ENCODE measurements around the gene HEXD.

Gene HEXD

DNA sequence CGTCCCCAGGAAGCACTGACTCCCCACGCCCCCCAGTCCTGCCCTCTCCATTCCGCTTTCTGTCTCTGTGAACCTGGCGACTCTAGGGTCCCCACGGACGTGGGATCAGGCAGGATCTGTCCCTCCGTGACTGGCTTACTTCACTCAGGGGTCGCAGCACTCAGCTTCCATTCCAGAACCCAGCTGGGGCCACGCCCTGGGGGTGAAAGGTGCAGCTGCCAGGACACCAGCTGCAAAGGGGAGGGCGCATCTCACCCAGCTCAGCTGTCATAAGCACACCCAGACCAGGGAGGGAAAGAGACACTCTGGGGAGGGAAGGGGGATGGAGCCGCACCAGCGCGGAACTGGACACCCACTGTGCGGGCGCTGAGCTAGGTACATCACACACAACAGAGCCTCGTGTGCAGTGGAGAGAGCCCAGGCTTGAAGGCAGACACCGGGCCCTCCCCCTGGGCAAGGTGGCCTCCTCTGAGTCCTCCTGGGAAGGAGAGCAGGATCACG lies 18.5 kb upstream of the HEXD start:
- Mint-ChIP-seq H3K36me3 (ENCODE audit: low read depth) (peaks cover 25% of the 10 kb centered on the region), H3K4me3 (peak overlapping the region in 1 of 3 experiments; percentile 68), H3K9me3 (no peaks in the 10 kb centered on the region), H3K4me1 (peaks cover 35% of the 10 kb centered on the region), H3K27me3 (ENCODE audit: low read depth) (no peaks in the 10 kb centered on the region), H3K27ac (peak overlapping the region; percentile 75 to 90 (median 89))
- TF ChIP-seq, protein P1, sequence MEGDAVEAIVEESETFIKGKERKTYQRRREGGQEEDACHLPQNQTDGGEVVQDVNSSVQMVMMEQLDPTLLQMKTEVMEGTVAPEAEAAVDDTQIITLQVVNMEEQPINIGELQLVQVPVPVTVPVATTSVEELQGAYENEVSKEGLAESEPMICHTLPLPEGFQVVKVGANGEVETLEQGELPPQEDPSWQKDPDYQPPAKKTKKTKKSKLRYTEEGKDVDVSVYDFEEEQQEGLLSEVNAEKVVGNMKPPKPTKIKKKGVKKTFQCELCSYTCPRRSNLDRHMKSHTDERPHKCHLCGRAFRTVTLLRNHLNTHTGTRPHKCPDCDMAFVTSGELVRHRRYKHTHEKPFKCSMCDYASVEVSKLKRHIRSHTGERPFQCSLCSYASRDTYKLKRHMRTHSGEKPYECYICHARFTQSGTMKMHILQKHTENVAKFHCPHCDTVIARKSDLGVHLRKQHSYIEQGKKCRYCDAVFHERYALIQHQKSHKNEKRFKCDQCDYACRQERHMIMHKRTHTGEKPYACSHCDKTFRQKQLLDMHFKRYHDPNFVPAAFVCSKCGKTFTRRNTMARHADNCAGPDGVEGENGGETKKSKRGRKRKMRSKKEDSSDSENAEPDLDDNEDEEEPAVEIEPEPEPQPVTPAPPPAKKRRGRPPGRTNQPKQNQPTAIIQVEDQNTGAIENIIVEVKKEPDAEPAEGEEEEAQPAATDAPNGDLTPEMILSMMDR (IDR thresholded peaks at IDR 0.05; ENCODE audit: unreplicated experiment in 3 of 3) = no peak

GRCh38 chr17:82400206-82400605 lies 17.9 kb upstream of the HEXD start:
- Mint-ChIP-seq H3K9me3 (no peaks in the 10 kb centered on the region), H3K4me1 (peaks cover 35% of the 10 kb centered on the region), H3K36me3 (ENCODE audit: low read depth) (peaks cover 27% of the 10 kb centered on the region), H3K4me3 (no peak overlapping the region), H3K27me3 (ENCODE audit: low read depth) (no peaks in the 10 kb centered on the region), H3K27ac (peak overlapping the region; percentile 19 to 90 (median 42))
- TF ChIP-seq, protein P1 (IDR thresholded peaks at IDR 0.05; ENCODE audit: unreplicated experiment in 3 of 3) = no peak

- TF ChIP-seq, protein P1 (IDR thresholded peaks at IDR 0.05; ENCODE audit: unreplicated experiment in 3 of 3) = no peak
- no peaks in the 10 kb centered on the region for H3K9me3 Mint-ChIP-seq
- peak overlapping the region in 1 of 3 experiments; percentile 90 for H3K27ac Mint-ChIP-seq
- H3K27me3 Mint-ChIP-seq (ENCODE audit: low read depth) = no peaks in the 10 kb centered on the region
- peaks cover 35% of the 10 kb centered on the region for H3K4me1 Mint-ChIP-seq
- H3K4me3 Mint-ChIP-seq = no peak overlapping the region
- peaks cover 26% of the 10 kb centered on the region for H3K36me3 Mint-ChIP-seq (ENCODE audit: low read depth)
Observed at GRCh38 chr17:82400830-82401229, 17.3 kb upstream of the HEXD start.

DNA sequence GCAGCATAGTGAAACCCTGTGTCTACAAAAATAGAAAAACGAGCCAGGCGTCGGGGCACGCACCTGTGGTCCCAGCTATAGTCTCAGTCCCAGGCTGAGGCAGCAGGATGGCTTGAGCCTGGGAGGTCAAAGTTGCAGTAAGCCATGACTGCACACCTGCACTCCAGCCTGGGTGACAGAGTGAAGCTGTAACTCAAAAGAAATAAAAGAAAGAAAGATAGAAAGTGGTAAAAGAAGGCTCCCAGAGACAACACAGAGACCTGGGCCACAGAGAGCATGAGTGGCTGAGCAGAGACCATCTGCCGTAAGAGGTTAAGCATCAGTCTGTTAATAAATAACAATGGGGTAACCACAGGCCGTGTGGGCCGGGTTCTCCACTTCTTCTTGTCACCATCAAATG lies 15.3 kb upstream of the HEXD start:
- Mint-ChIP-seq H3K36me3 (ENCODE audit: low read depth) (peaks cover 25% of the 10 kb centered on the region), H3K4me1 (peaks cover 32% of the 10 kb centered on the region), H3K27ac (no peak overlapping the region), H3K9me3 (no peaks in the 10 kb centered on the region), H3K4me3 (no peak overlapping the region), H3K27me3 (ENCODE audit: low read depth) (no peaks in the 10 kb centered on the region)
- TF ChIP-seq, protein P1 (IDR thresholded peaks at IDR 0.05; ENCODE audit: unreplicated experiment in 3 of 3) = no peak

- Mint-ChIP-seq H3K4me3 (no peak overlapping the region), H3K4me1 (peaks cover 42% of the 10 kb centered on the region), H3K36me3 (ENCODE audit: low read depth) (peaks cover 25% of the 10 kb centered on the region), H3K27me3 (ENCODE audit: low read depth) (no peaks in the 10 kb centered on the region), H3K9me3 (no peaks in the 10 kb centered on the region), H3K27ac (no peak overlapping the region)
- TF ChIP-seq, protein P1 (IDR thresholded peaks at IDR 0.05; ENCODE audit: unreplicated experiment in 3 of 3) = no peak
Observed at GRCh38 chr17:82403662-82404660, 14.2 kb upstream of the HEXD start.
